GOT3 (cell line): Measurements from ENCODE around the gene TUBB1.
"Not testable (repeated sequence)": the region's sequence is repeated elsewhere in the genome, so short reads cannot be mapped to it uniquely, and the experiment has no call there.

ENCODE experiments used
- DNase-seq: peaks from one replicate; lab custom pipeline; 2025; ENCODE audit warnings: mixed read lengths; lab: John Stamatoyannopoulos, UW

TUBB1 gene

DNA sequence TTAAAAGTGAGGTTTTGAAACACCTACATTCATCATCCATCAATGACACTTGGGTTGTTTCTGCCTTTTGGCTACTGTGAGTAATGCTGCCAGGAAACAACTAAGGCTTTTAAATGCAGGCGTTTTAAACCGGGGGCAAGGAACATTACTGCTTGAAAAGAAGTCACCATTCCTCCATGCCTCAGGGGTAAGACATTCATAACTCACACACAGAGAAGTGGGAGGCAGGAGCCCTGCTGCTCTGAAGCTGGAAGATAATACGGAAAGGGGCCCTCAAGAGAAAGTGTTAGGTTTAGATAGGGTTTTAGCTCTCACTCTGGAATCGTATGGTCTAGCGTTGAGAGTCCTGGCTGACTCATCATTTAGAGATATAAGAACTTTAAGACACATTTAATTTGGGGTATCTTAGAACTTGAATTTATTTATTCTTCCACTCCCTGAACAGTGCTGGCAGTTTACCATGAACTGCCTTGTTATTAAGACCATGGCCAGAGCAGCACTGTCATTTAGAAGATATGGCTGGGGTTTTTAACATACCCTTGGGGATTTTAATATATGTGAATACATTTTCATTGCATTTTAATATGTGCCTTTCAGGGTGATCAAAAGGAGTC lies 1.8 kb downstream of the TUBB1 start:
- DNase-seq = no peak

DNA sequence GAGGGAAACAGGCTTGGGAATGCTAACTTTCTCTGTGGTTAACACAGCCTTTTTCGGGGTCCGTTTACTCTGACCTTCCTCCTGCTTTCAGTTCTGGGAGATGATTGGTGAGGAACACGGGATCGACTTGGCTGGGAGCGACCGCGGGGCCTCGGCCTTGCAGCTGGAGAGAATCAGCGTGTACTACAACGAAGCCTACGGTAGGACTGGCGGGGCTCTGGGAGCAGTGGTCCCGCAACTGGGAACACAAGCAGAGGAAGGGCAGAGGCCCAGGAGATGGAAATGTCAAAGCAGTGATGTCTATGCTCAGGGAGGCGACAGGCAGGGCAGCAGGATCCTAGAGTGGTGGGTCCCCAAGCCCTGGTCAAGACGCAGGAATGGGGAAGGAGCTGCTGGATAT lies 3.5 kb downstream of the TUBB1 start:
- DNase-seq = no peak

DNA sequence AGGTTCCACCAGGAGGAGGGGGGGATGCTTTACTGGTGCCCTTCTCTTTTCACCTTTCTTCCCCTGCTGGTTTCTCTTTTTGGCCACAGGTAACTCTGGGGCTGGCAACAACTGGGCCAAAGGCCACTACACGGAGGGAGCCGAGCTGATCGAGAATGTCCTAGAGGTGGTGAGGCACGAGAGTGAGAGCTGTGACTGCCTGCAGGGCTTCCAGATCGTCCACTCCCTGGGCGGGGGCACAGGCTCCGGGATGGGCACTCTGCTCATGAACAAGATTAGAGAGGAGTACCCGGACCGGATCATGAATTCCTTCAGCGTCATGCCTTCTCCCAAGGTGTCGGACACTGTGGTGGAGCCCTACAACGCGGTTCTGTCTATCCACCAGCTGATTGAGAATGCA lies 4.4 kb downstream of the TUBB1 start:
- no peak for DNase-seq

DNA sequence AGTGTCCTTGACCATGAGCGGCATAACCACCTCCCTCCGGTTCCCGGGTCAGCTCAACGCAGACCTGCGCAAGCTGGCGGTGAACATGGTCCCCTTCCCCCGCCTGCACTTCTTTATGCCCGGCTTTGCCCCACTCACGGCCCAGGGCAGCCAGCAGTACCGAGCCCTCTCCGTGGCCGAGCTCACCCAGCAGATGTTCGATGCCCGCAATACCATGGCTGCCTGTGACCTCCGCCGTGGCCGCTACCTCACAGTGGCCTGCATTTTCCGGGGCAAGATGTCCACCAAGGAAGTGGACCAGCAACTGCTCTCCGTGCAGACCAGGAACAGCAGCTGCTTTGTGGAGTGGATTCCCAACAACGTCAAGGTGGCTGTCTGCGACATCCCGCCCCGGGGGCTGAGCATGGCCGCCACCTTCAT lies 4.9 kb downstream of the TUBB1 start:
- no peak for DNase-seq

DNA sequence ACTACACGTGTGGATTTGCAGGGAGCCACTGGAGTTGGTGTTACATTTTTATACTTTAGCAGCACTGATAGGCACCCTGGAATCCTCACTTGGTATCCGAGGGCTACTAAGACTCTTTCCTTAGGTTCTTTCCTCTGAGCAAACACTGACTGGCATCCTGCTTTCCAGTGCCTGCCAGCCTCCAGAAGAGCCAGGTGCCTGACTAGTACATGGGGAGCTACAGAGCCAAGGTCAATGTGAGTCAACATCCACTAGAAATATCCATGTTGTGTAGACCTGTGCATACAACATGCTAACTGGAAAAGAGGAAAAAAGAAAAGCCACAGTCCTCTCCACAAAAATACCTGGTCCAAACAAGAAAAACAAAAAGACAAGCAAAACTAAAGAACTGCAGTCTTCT lies 5.9 kb downstream of the TUBB1 start:
- DNase-seq = no peak

DNA sequence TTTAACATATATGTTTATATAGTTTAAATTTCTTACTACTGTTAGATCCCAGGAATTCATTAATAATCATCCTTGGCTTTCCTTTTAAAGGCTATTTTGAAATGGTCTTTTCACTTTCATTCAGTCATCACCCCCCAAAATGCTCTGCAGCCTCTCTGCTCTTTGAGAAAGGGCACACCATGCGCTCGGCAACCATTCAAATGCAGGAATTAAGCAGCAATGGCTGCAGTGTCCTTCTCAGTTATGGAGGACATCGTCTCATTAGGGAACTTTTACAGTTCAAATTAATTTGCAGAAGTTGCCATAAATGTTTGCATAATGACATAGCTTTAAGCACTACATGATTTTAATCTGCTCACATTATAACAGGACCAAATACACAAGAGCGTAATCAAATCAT lies 6.3 kb downstream of the TUBB1 start:
- DNase-seq = no peak

DNA sequence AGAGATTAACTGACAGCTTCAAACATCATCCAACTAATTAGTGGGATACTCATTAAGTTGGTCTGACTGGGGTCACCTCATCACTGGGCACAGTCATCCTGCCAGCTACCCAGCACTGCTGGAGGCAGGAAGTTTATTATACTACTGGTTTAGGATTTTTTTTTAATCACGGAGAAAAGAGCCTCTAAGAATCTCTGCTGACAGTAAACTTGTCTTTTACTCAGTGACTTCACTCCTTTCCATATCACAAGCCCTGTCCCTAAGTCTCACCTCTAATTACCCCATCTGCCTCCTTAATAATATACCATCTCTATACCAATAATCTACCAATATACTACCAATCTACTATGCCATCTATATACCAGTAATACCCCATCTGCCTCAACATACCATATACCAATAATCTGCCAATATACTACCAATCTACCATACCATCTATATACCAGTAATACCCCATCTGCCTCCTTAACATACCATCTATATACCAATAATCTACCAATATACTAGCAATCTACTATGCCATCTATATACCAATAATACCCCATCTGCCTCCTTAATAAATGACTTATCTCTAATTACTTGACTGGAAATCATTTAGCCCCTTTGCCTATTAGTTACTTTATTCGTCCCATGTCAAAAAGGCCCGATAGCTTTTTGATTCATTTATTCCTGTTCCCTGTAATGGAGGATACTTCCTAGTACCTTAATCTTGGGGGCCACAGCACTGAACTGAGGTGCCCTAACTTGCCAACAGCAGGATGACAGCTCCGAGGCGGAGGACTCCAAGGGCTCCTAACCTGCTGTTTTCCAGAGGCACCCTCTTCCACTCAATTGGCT lies 7.9 kb downstream of the TUBB1 start:
- no peak for DNase-seq

DNA sequence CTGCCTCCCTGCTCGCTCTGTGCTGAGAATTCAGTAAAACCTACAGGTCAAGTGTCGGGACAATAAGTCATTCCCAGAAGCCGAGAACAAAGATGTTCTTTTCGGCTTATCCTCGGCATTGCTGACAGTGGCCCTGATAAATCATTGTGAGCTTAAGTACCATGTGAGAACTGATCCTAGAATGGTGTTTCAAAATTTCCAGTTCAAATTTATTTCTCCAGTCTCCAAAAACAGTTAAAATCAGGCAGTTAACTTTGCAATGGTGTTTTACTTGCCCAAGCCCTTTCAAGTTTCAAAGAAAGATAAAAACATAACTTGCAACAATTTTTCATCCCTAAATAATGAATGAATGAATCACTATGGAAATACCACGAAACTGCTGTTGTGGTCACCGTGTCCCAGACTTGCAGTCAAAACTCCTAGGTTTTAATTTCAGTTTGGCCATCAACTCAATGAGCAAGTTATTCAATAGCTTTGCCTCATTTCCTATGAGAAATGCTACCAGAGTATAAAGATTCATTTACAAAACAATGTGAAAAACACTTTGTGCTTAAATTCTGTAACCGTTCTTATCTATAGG lies 8.6 kb downstream of the TUBB1 start:
- no peak for DNase-seq

DNA sequence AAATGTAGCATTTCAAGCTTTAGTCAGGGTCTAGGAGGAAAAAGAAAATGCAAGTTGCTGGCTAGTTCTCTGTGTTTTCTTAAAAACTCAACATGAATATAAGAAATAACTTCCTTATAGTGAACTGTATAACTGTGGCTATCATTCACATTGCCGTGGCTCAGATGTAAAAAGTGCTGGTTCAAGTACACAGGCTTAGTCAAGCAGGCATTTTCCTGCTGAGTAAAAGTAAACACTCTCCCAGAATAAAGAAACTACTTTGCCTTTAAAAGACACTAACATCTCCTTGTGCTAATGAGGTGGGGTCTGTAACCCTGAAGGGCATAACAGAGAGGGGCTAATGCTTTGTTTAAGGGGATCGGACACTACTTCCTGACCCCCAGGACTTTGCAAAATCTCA lies 9.6 kb downstream of the TUBB1 start:
- DNase-seq = no peak

DNA sequence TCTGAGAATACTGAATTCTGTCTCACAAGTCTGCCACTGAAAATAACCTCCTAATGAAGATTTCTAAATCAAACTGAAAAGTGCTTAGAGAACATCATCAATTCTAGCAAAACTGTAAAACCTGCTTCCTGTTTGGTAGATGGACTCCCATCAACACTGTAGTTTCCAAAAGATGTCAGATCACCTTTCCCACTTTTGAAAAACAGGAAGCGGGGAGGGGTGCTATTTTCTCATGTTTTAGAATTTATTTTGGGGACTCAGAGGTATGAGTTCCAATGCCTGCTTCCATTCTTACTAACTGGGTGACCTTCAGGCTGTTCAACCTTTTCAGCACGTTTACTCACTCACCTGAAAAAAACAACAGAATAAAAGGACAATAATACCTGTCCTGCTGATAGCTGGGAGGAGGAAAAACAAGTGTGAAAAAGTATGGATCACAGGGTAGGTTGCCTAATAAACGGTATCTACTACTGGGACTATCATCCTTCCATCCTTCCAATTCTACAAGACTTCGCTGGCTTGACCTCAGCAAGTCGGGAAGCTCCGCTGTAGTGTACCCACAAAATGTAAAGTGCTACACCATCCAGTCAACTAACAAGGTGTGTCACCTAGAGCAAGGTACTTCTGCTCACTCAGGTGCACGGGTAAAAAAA lies 11.8 kb downstream of the TUBB1 start:
- no peak for DNase-seq

DNA sequence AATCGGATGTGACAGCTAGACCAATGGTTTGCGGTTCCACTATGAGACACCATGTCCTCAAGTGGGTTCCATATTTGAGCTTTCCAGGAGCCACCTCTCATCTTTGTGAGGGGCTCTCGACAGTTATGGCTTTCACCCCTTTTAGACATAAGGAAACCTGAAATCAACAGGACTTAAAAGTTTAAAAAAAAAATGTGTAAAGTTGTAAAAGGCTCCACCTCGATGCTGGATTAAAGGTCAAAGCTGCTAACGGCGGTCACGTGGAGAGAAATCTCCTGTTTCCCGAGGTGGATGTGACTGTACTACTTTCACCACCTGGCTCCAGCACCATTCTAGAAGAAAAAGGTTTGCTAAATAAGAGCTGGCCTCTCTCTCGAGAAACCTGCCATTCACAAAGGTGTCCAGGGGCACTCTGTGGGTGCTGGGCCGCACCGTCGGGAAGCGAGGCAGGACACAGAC lies 12.4 kb downstream of the TUBB1 start:
- no peak for DNase-seq

DNA sequence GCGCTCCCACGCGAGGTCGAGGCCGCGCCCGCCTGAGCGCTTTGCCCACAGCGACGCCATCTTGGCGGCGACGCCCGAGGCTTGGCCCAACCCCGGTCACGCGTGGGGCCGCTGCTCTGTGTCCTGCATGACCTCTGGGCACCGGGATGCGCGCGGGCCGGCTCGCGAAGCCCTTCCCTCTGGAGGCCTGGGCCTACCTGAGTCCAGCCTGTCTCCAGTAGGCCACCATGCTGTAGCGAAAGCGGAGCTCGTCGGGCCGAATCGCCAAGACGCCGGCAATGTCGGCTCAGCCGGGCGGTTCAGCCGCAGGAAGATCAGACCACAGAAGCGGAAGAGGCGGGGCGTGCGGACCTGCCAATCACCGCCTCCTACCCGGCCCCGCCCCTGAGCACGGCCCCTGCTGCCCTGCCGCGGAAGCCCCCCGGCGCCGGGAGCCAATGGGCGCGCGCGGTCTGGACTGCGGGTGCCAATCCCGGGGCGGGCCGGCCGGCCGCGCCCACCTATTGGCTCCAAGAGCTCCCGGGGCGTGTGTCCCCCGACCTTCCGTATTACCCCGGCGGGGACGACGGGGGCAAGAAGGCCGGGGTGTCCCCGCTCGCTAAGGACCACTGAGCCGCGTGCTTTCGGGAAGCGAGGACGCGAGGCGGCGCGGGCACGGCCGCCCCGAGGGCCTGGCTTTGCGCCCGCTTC lies 12.9 kb downstream of the TUBB1 start, which contains the start of gene ATP5F1E:
Gene ATP5F1E (minus strand): TSS at position 313 of the 690 bp plus-strand sequence. CDS start 84 bp downstream, at position 229.
- peak; percentile 88 for DNase-seq

DNA sequence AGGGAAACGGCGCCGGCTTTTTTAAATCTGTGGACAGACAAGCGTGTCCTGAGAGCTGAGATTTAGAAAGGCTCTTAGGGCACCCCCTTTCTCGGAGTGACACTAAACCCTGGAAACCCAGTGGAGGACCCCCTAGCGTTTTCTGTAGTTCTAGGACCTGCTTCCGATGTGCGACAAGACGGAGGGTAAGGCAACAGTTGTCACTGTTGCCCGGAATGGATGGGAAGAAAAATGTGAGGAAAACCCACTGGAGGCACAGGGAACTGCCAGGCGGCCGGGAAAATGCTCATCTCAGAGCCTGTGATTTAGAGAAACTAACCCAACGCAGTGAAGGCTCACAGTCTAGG lies 13.5 kb downstream of the TUBB1 start:
- DNase-seq = no peak

DNA sequence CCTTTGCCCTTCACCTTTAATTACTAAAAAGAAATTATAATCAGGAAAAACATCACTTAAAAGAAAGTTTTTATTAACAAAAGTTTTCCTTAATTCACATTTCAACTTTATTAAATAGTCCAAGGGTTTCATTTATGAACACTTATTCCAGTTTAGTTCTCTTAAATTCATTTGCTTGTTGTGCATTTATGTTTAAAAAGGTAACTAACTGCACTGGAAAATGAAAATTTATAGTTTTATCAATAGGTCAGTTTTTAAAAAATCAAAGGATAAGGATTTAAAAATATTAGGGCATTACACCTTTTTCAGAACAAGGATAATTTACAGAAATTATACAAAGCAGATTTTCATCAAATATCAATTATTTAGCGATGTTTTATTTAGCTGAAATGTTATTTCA lies 13.9 kb downstream of the TUBB1 start:
- DNase-seq = no peak

DNA sequence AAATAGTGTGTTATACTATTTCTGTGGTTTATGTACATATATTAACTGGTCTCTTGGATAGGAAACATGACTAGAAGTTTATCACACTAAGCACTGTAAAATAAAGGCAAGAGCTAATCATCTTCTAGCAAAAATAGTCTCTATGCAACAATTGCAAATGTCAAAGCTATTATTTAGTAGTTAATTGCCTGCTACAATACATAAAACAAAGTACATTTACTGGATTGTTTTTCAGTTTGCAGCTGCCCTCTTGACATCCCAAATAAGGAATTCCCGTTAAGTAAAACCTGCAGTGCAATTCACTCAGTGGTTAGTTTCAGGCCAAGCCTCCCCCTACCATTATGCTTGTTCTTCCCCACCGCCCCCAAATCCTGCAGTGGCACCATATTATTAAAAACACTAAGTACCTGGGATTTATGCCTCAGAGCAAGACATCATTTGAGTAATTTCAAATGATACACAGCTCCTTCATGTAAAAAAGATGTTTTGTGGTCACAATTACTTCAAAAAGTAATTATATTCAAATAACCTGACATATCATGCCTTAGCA lies 14.5 kb downstream of the TUBB1 start:
- DNase-seq = no peak

DNA sequence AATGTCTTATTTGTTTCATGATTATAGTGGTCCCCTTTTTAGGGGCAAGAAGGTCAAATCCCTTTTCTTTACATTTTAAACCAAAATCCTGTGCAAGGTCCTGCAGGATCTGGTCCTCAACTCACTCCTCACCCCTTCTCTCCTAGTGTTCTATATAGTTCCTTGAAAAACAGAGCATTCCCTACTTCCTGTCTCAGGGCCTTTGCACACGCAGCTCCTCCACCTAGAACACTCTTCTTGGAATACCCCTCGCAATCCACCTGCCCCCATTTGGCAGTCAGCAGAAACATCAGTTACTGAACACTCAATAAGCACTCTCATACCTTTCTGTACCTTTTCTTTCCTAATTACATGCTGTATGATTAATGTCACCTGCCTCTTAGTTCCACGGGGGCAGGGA lies 16.2 kb downstream of the TUBB1 start:
- DNase-seq = no peak

DNA sequence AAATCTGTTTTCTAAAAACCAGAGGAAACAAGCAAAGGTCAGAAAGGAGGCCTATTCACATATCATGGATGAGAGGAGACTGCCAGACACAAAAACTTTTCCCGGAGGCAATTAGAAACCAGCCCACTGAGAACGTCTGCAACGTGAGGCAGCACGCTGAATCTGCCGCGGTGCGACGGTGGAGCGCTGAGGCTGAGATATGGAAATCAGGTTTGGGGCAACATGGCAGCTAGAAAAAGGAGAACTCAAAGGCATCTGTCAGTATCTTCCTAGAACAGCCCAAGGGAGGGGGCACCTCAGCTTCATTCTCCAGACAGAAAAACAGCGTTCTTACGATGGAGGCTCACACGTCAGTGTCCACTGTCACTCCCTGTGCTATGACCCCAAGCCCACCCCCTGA lies 18.2 kb downstream of the TUBB1 start:
- DNase-seq = no peak

DNA sequence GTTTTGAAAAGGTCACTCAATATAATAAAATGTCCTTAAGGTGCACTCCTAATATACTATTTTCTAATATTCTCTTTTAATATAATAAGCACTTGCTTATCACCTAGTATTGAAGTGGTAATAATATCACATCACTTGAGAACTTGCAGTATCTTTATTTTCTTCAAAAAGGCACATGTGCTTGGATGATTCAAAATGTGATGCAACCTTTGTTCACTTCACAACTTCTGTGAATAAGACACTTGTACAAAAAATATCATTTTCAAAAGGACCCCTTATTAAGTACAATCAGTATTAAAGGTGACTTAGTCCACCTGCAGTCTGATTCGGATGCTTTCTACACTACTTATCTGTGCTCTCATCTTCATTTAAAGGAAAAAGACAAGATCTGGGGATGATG lies 20.0 kb downstream of the TUBB1 start:
- no peak for DNase-seq

DNA sequence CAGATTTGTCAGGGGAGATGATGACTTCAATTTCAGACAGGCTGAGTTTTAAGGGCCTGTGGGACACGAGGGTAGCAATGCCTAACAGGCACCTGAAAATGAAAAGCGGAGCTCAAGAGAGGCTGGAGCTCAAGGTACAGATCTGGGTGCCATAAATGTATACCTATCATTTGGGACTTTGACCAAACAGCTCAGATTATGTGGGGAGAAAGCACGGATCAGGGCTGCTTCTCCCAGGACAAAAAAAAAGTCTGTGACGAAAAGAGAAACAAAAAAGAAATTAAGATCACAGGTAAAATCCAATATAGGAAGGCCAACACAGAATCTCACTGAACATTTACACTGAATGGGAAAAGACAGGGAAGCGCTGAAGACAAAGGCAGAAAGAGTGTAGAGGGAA lies 21.4 kb downstream of the TUBB1 start:
- no peak for DNase-seq

DNA sequence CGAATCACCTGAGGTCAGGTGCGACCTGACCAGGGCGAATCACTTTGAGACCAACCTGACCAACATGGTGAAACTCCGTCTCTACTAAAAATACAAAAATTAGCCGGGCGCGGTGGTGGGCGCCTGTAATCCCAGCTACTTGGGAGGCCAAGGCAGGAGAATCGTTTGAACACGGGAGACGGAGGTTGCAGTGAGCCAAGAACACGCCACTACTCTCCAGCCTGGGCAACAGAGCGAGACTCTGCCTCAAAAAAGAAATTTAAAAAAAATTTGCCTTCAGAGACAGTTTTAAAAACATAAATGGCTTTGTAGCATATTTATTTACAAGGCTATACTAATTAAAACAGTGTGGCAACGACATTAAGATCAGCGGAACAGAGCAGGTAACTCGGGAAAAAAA lies 22.3 kb downstream of the TUBB1 start:
- not testable (repeated sequence) for DNase-seq

DNA sequence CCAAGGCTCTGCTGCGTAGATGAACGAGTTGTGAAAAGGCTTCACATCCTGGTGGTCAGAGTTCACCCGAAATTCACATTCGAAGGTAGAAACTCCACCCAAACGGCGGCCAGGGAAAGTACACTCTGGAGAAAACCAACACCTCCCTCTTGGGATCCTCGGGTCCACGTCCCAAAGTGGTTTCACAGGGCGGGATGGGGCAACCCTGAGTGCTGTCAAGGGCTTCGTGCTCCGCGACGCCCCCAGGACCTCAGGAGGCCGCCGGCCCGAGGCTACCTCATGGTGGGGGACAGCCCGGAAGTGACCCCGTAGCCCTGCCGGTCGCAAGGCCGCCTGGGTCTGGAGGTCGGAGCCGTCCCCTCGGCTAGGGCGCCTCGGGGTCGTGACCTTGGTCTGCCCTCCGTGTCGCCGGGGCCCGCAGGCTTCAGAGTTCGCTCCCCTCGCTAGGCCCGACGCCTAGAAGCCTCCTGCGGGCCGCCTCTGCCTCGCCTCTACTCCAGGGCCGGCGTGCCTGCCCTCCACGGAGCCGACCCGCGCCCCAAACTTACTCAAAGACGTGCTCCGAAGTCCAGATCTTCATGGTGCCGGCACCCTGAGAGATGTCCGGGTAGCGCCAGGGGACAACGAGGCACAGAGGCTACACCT lies 23.0 kb downstream of the TUBB1 start, which contains the start of gene PRELID3B:
Gene PRELID3B (minus strand): TSS at position 636 of the 645 bp plus-strand sequence. CDS start 56 bp downstream, at position 580.
- no peak for DNase-seq
